ENCODE measurements around the gene ARHGAP35. TPM values are rescaled to one million over a fixed set of nuclear protein-coding genes. Genes with fewer than 3 reads are reported as not detected.
"Not testable (repeated sequence)": the region's sequence is repeated elsewhere in the genome, so short reads cannot be mapped to it uniquely, and the experiment has no call there.

ARHGAP35 gene
- total and polyA plus RNA-seq, 9 donors = 20.9 to 74.8 (median 51.2) TPM

DNA sequence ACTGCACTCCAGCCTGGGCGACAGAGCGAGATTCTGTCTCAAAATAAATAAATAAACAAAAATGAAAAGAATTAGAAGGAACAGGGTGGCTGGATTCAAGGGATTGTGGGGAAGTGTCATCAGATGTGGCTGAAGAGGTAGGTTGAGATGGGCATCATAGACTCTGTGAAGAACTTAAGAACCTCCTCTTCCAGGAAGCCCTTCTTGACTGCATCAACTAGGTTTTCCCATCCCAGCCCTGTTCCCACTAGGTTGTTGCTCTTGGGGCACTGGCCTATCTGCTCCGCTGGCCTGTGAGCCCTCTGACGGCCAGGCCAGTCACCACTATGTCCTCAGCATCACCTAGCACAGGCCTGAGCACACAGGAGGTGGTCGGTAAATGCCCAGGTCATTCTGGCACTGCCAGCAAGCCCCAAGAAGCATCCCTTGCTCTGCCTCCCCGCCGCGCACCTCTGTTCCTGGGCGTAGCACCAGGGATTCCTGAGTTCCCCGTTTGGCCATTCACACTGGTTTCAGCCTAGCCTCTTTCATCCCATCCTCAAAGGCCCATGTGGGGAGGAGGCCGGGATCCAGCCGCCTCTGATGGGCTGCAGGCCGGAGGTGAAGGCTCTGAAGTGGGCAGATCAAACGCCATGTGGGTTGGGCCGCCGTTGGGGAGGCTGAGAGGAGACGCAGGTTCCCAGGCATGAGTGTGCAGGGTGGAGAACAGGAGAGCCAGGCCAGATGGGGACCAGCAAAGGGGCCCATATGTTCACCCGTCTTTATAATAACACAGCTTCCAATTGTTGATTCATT lies 44.8 kb upstream of the ARHGAP35 start:
- Histone ChIP-seq H3K27me3 (no peaks in the 10 kb centered on the region), H3K27ac (no peak overlapping the region), H3K4me3 (no peak overlapping the region), H3K9me3 (no peaks in the 10 kb centered on the region), H3K36me3 (no peaks in the 10 kb centered on the region), H3K4me1 (ENCODE audit: insufficient read depth) (peaks cover 5% of the 10 kb centered on the region)
- intact Hi-C loops (cut with DNase I) = no loop called here
- 73 to 77% (median 76%) methylated on average over 18 of the region's 18 CpGs for WGBS, 3 donors
- DNase-seq = no peak
- TF ChIP-seq EP300 (IDR thresholded peaks at IDR 0.05) = no peak
- TF ChIP-seq, protein P1, sequence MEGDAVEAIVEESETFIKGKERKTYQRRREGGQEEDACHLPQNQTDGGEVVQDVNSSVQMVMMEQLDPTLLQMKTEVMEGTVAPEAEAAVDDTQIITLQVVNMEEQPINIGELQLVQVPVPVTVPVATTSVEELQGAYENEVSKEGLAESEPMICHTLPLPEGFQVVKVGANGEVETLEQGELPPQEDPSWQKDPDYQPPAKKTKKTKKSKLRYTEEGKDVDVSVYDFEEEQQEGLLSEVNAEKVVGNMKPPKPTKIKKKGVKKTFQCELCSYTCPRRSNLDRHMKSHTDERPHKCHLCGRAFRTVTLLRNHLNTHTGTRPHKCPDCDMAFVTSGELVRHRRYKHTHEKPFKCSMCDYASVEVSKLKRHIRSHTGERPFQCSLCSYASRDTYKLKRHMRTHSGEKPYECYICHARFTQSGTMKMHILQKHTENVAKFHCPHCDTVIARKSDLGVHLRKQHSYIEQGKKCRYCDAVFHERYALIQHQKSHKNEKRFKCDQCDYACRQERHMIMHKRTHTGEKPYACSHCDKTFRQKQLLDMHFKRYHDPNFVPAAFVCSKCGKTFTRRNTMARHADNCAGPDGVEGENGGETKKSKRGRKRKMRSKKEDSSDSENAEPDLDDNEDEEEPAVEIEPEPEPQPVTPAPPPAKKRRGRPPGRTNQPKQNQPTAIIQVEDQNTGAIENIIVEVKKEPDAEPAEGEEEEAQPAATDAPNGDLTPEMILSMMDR (IDR thresholded peaks at IDR 0.05) = no peak
- TF ChIP-seq POLR2A (IDR thresholded peaks at IDR 0.05) = no peak

DNA sequence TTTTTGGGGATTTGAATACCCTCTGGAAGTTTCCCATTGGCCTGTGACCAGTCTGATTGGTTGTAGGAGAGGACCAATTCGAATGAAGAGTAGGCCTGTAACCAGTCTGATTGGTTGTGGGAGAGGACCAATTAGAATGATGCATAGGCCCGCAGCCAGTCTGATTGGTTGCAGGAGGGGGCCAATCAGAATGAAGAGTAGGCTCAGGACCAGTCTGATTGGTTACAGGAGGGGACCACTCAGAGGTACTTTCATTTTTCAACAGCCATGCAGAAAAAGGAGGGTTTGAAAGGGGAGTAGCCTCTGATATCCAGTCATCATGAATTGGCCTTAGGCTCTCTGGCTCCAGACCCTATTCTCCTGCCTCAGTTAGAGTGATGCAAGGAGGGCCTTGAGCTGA lies 42.0 kb upstream of the ARHGAP35 start:
- H3K4me3 ChIP-seq = no peak overlapping the region
- 85 to 95% (median 95%) methylated on average over 2 of the region's 2 CpGs for WGBS, 3 donors
- H3K27ac ChIP-seq = no peak overlapping the region
- no peak for DNase-seq
- no peaks in the 10 kb centered on the region for H3K27me3 ChIP-seq
- no peaks in the 10 kb centered on the region for H3K36me3 ChIP-seq
- no peaks in the 10 kb centered on the region for H3K4me1 ChIP-seq (ENCODE audit: insufficient read depth)
- H3K9me3 ChIP-seq = no peaks in the 10 kb centered on the region
- intact Hi-C loops (cut with DNase I) = no loop called here
- TF ChIP-seq, protein P1 (IDR thresholded peaks at IDR 0.05) = no peak
- TF ChIP-seq EP300 (IDR thresholded peaks at IDR 0.05) = no peak
- TF ChIP-seq POLR2A (IDR thresholded peaks at IDR 0.05) = no peak

DNA sequence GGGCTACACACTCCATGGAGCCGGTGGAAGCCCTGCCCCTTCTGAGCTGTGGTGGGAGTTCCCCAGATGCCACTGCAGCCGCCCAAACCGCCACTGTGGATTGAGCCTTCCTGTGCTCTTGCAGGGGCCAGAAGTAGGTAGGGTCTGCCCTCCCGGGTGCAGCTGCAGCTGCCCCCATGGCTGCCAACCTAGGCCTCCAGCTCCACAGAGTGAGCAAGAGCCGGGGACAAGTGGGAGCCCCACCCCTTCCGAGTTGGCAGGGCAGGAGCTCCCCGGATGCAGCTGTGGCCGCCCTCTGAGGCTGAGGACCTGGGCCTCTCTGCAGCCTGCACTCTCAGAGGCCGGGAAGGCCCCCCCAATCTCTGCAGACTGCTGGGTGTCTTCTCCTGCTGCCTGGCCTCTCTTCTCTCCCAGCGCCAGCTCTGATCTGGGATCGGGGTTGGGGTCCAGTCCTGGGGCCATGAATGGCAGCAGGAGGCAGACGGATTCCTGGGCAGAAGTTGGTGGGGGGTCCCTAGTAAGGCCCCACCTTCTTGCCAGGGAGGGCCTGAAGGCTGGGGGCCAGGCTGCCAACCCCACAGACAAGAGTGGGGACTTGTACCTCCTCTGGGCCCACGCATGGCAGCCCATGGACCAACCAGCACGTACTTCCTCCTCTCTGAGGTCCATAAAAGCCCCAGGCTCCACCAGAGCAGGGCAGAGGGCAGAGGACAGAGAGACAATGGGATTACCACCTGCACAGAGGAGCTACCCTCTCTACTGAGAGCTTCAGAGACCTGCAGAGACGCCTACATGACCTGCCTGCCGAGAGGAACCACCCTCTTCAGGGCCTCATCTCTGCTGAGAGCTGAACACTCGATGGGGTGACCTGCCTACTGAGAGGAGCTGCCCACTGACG lies 39.0 kb upstream of the ARHGAP35 start:
- intact Hi-C loops (cut with DNase I) = no loop called here
- Histone ChIP-seq H3K4me1 (ENCODE audit: insufficient read depth) (no peaks in the 10 kb centered on the region), H3K9me3 (no peaks in the 10 kb centered on the region), H3K4me3 (no peak overlapping the region), H3K27me3 (no peaks in the 10 kb centered on the region), H3K36me3 (no peaks in the 10 kb centered on the region), H3K27ac (no peak overlapping the region)
- DNase-seq = no peak
- 84 to 93% (median 90%) methylated on average over 15 to 18 of the region's 18 CpGs for WGBS, 3 donors
- no peak for TF ChIP-seq EP300 (IDR thresholded peaks at IDR 0.05)
- TF ChIP-seq, protein P1 (IDR thresholded peaks at IDR 0.05) = no peak
- TF ChIP-seq POLR2A (IDR thresholded peaks at IDR 0.05) = no peak

DNA sequence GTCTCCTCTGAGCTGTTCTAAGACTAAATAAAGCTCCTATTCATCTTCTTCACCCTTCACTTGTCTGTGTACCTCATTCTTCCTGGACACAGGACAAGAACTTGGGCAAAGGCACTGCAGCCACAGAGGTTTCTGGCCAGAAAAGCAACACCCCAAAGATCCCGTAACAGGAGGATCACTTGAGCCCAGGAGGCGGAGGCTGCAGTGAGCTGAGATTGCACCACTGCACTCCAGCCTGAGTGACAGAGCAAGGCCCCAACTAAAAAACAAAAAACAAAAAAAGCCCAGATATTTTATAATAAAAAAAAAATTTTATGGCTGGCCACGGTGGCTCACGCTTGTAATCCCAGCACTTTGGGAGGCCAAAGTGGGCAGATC lies 38.4 kb upstream of the ARHGAP35 start:
- H3K4me1 ChIP-seq (ENCODE audit: insufficient read depth); H3K9me3 ChIP-seq; H3K4me3 ChIP-seq; DNase-seq; H3K36me3 ChIP-seq; intact Hi-C loops (cut with DNase I); H3K27me3 ChIP-seq; H3K27ac ChIP-seq: not testable (repeated sequence)
- 86 to 91% (median 91%) methylated on average over 4 of the region's 4 CpGs for whole genome bisulfite sequencing, 3 donors

All from ovary (tissue), 9 donors.